K562 (cell line): ENCODE results near the gene CCND3. TPM values are rescaled to one million over a fixed set of nuclear protein-coding genes. Genes with fewer than 3 reads are reported as not detected.

Source experiments
- ATAC-seq: fragments of 200-7000 bp; cut with Tn5 transposase; 3 replicates; pipeline ENCODE4 v1.9.1; 2020; ENCODE audit warnings: moderate library complexity
- BruUV-seq: library from RNA; stranded (reverse); fragments of 400-500 nt; replicated peaks from 2 replicates; lab custom pipeline; 2021; lab: Mats Ljungman, UMichigan
- CTCF ChIA-PET: fragments of 300-600 bp; formaldehyde crosslinking; extraction: SDS; loops from one replicate; lab custom pipeline; 2021; ENCODE audit warnings: low intra/inter-chr PET ratio; lab: Yijun Ruan, JAX
- POLR2A ChIA-PET: fragments of 300-600, 350-650 bp; sonication (Branson Sonifier 250); formaldehyde crosslinking; extraction: SDS; loops from one replicate; lab custom pipeline; 2021; ENCODE audit warnings: antibody characterized with exemption, inconsistent platforms; lab: Yijun Ruan, JAX
- DNase-seq, 4 experiments: peaks; one replicate each; pipeline versions ENCODE4 v3.0.0 to v3.0.0-alpha.2; 2011 to 2018; ENCODE audit warnings: low spot score in 3 of 4, mixed read lengths in 3 of 4; ENCODE audit errors: extremely low read depth in 1 of 4
- FAIRE-seq: peaks from 2 replicates; lab custom pipeline; 2011; peaks lifted over from hg19 to GRCh38; lab: Jason Lieb, UNC
- H2AFZ ChIP-seq: 2 replicates; pipeline ENCODE4 v1.6.0; 2011; ENCODE audit warnings: low read depth, low read length, control low read depth, inconsistent platforms
- H3K27ac ChIP-seq: fragments of 200-600 bp; 3 replicates; pipeline ENCODE4 v1.8.0; 2011; ENCODE audit warnings: low read depth, mild to moderate bottlenecking, control low read depth, inconsistent platforms, low read length, moderate library complexity, mixed read lengths; ENCODE audit errors: extremely low read depth
- H3K27me3 ChIP-seq, 2 experiments: fragments of 300-600 bp in 1 of 2; 2 replicates in 1 of 2; 3 replicates in 1 of 2; pipeline versions ENCODE4 v1.6.0 to v1.8.0; 2011; ENCODE audit warnings: inconsistent platforms in 2 of 2, low read length in 2 of 2, mild to moderate bottlenecking in 1 of 2, mixed read lengths in 1 of 2, moderate library complexity in 1 of 2; ENCODE audit not compliant: control insufficient read depth in 2 of 2, insufficient read depth in 2 of 2
- H3K36me3 ChIP-seq: fragments of 300-600 bp; 3 replicates; pipeline ENCODE4 v1.8.0; 2011; ENCODE audit warnings: mild to moderate bottlenecking, low read length, inconsistent platforms; ENCODE audit not compliant: control insufficient read depth, insufficient read depth
- H3K4me1 ChIP-seq, 2 experiments: fragments of 200-600 bp in 1 of 2; replicated peaks in 1 of 2; 2 replicates in 1 of 2; 3 replicates in 1 of 2; pipeline versions ENCODE4 v1.5.1 to v1.8.0; 2011; ENCODE audit warnings: inconsistent platforms in 2 of 2, low read length in 2 of 2, mild to moderate bottlenecking in 1 of 2, mixed read lengths in 1 of 2, moderate library complexity in 1 of 2; ENCODE audit not compliant: control insufficient read depth in 2 of 2, insufficient read depth in 2 of 2
- H3K4me2 ChIP-seq: 2 replicates; pipeline ENCODE4 v1.6.1; 2011; ENCODE audit warnings: low read length, control low read depth, inconsistent platforms, mixed read lengths; ENCODE audit not compliant: insufficient read depth
- H3K4me3 ChIP-seq: fragments of 200-600 bp; sonication (generic), shearing (Covaris generic); 2 replicates; pipeline ENCODE4 v1.5.1; 2016; ENCODE audit warnings: control low read depth, inconsistent platforms
- H3K79me2 ChIP-seq: fragments of 200-600 bp; 3 replicates; pipeline ENCODE4 v1.8.0; 2011; ENCODE audit warnings: low read length, inconsistent platforms; ENCODE audit not compliant: control insufficient read depth, insufficient read depth
- H3K9ac ChIP-seq, 2 experiments: 2 replicates each; pipeline versions ENCODE4 v1.6.0 to v1.6.1; 2011; ENCODE audit warnings: low read depth in 2 of 2, low read length in 2 of 2, control low read depth in 1 of 2, inconsistent platforms in 1 of 2, mild to moderate bottlenecking in 1 of 2, mixed read lengths in 1 of 2; ENCODE audit not compliant: insufficient read depth in 1 of 2
- H3K9me1 ChIP-seq: one replicate; pipeline ENCODE4 v1.6.0; 2011; ENCODE audit warnings: inconsistent platforms, mild to moderate bottlenecking, low read length, moderate library complexity; ENCODE audit not compliant: control insufficient read depth, insufficient read depth
- H3K9me3 ChIP-seq: replicated peaks from 2 replicates; pipeline ENCODE4 v1.5.1; 2011; ENCODE audit warnings: low read depth, low read length, inconsistent platforms; ENCODE audit not compliant: control insufficient read depth, insufficient read depth
- H4K20me1 ChIP-seq: replicated peaks from 2 replicates; pipeline ENCODE4 v1.6.1; 2011; ENCODE audit warnings: low read length, inconsistent platforms, mixed read lengths; ENCODE audit not compliant: control insufficient read depth, insufficient read depth
- ARID1B ChIP-seq: fragments of 450-650 bp; IDR thresholded peaks from 2 replicates; pipeline ENCODE4 v1.6.1; 2016; ENCODE audit warnings: antibody characterized with exemption, mild to moderate bottlenecking, inconsistent platforms
- CBFA2T2 ChIP-seq: fragments of 450-650 bp; conservative IDR thresholded peaks from 2 replicates; pipeline ENCODE4 v1.6.1; 2017; ENCODE audit warnings: mild to moderate bottlenecking
- CBX2 ChIP-seq: fragments of 200-600 bp; sonication (generic); IDR thresholded peaks from one replicate; pipeline ENCODE4 v1.6.1; 2012; ENCODE audit warnings: mild to moderate bottlenecking, low read length, inconsistent platforms; ENCODE audit not compliant: insufficient read depth, poor library complexity, severe bottlenecking
- DPF2 ChIP-seq: fragments of 450-650 bp; IDR thresholded peaks from 2 replicates; pipeline ENCODE4 v1.6.1; 2016
- FUS ChIP-seq: fragments of 200-400 bp; formaldehyde crosslinking; optimal IDR thresholded peaks from 2 replicates; pipeline ENCODE3; 2017; ENCODE audit warnings: low read depth, low read length
- KLF6 ChIP-seq: fragments of 250-450 bp; sonication (Bioruptor Pico); IDR thresholded peaks from 2 replicates; pipeline ENCODE4 v1.4.0; 2020; ENCODE audit warnings: mild to moderate bottlenecking, moderate library complexity, borderline replicate concordance
- PHTF2 ChIP-seq: fragments of 250-450 bp; sonication (Bioruptor Pico); IDR thresholded peaks from 2 replicates; pipeline ENCODE4 v1.5.0; 2021; ENCODE audit warnings: mild to moderate bottlenecking
- RBM39 ChIP-seq: fragments of 200-400 bp; formaldehyde crosslinking; optimal IDR thresholded peaks from 2 replicates; pipeline ENCODE3; 2018; ENCODE audit warnings: low read depth, low read length
- SNIP1 ChIP-seq: fragments of 450-650 bp; IDR thresholded peaks from 2 replicates; pipeline ENCODE4 v1.7.1; 2017; ENCODE audit warnings: low read depth, mild to moderate bottlenecking
- SP2 ChIP-seq: IDR thresholded peaks from 2 replicates; pipeline ENCODE4 v1.6.1; 2011; ENCODE audit warnings: mild to moderate bottlenecking, low read depth, low read length, moderate library complexity; ENCODE audit not compliant: poor library complexity, severe bottlenecking; ENCODE audit errors: extremely low read depth
- SPI1 ChIP-seq: IDR thresholded peaks from 2 replicates; pipeline ENCODE4 v1.6.1; 2011; ENCODE audit warnings: low read depth, low read length, control low read depth, borderline replicate concordance
- TAL1 ChIP-seq: fragments of 450-650 bp; IDR thresholded peaks from 2 replicates; pipeline ENCODE4 v1.6.1; 2016; ENCODE audit warnings: mild to moderate bottlenecking
- ZKSCAN8 ChIP-seq: fragments of 200-800 bp; sonication (Bioruptor generic); IDR thresholded peaks from 2 replicates; pipeline ENCODE4 v1.6.1; 2016; ENCODE audit warnings: missing genetic modification characterization, missing compliant biosample characterization
- WGBS: fragments of 100-300 bp; shearing (Covaris generic); methylation state at CpG from one replicate; pipeline ENCODE4 v1.1.6; 2016; ENCODE audit warnings: low coverage, mixed read lengths; ENCODE audit not compliant: insufficient coverage; ENCODE audit errors: missing lambda C conversion rate; 5-methylcytosine and 5-hydroxymethylcytosine counted together
- in situ Hi-C: fragments of 300-500 bp; cut with MboI; formaldehyde crosslinking; loops from 4 replicates; pipeline ENCODE4 v1.15.0; 2018; ENCODE audit warnings: inconsistent platforms, mixed read lengths
- intact Hi-C: fragments of 100-400 bp; cut with micrococcal nuclease; formaldehyde crosslinking; loops from 2 replicates; pipeline ENCODE4 v1.14.2; 2022
- polyA plus RNA-seq, 8 experiments: library from polyadenylated mRNA; depleted of rRNA in 4 of 8; stranded (reverse) in 5 of 8; unstranded in 3 of 8; fragments of >200 nt; fragmentation: Nextera tagmentation in 2 of 8; fragmentation: Illumina TruSeq in 1 of 8; extraction: Ambion mirVana in 2 of 8; extraction: Trizol in 1 of 8; gene quantifications; 2 replicates each; pipeline versions ENCODE4 v1.2.1 to v1.2.3, GENCODE V29; 2011 to 2014; ENCODE audit warnings: inconsistent platforms in 1 of 8, missing spikeins in 1 of 8
- total RNA-seq, 7 experiments: library from RNA; depleted of rRNA in 6 of 7; stranded (reverse); fragments of >200 nt in 6 of 7; fragmentation: Illumina TruSeq in 2 of 7; extraction: Trizol in 2 of 7; gene quantifications; 2 replicates each; pipeline versions ENCODE4 v1.2.1 to v1.2.3, GENCODE V29; 2011 to 2021; ENCODE audit warnings: low replicate concordance in 1 of 7
- TF ChIP-seq, protein P1 (sequence below): sonication (generic); formaldehyde crosslinking; IDR thresholded peaks from 2 replicates; pipeline ENCODE4 v1.8.0; 2022; ENCODE audit warnings: mild to moderate bottlenecking, missing genetic modification reagents
- TF ChIP-seq, protein P2 (sequence below): IDR thresholded peaks from 3 replicates; pipeline ENCODE4 v1.6.1; 2011; ENCODE audit warnings: borderline replicate concordance, mild to moderate bottlenecking, moderate library complexity; ENCODE audit not compliant: insufficient read length; ENCODE audit errors: extremely low read depth
- TF ChIP-seq, protein P3 (sequence below): IDR thresholded peaks from 2 replicates; pipeline ENCODE4 v1.6.1; 2012; ENCODE audit warnings: low read depth, low read length, improper control_type of control experiment, borderline replicate concordance

CCND3 gene
- total and polyA plus RNA-seq, 9 of the 15 experiments (the other 6 are each of a cell fraction or from before 2014, with no cell fraction given): 21.5 to 204 (median 97.4) TPM

DNA sequence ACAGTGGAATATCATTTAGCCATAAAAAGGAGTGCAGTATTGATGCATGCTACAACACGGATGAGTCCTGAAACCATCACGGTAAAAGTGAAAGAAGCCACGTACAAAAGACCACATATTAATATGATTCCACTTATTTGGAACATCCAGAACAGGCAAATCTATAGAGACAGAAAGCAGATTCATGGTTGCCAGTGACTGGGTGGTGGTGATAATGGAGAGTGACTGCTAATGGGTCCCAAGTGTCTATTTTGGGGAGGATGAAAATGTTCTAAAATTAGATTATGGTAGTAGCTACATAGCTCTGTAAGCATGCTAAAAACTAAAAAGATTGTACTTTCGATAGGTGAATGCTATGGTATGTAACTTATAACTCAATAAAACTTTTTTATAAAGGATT, 18.4 kb upstream of the CCND3 start:
- DNase-seq (peak in 1 of 4 experiments; percentile 60), FAIRE-seq (no peak), ATAC-seq (no peak)
- intact Hi-C loops: no loop called here
- Histone ChIP-seq H2AFZ (0 out of 2 replicates have a peak overlapping the region, but pooled peaks have one; percentile 61), H3K4me2 (peak overlapping the region; percentile 51), H3K79me2 (no peaks in the 10 kb centered on the region; the same call in 2 of the 3 replicates), H3K9me3 (no peaks in the 10 kb centered on the region), H3K9ac (peak overlapping the region in 1 of 2 experiments; percentile 9; a peak in 1 of 4 replicates), H4K20me1 (no peaks in the 10 kb centered on the region), H3K4me3 (no peak overlapping the region), H3K9me1 (no peaks in the 10 kb centered on the region), H3K4me1 (peaks cover 54 to 69% of the 10 kb centered on the region in 2 experiments), H3K27ac (0 out of 3 replicates have a peak overlapping the region, but pooled peaks have one; percentile 5), H3K36me3 (no peaks in the 10 kb centered on the region), H3K27me3 (no peaks in the 10 kb centered on the region)
- BruUV-seq: no TSS peak
- WGBS: 29% methylated on average over 4 of the region's 4 CpGs
- ChIA-PET CTCF (no interaction called here), POLR2A (interaction anchor here (1.2 kb wide), 2 partner anchors 18 to 26 kb away, joined by 3 read pairs; no protein-coding TSS in a partner anchor)
- in situ Hi-C loops: no loop called here
- 0 out of 2 replicates have a peak, but pooled peaks have one; percentile 7 for TF ChIP-seq DPF2
- no peak for TF ChIP-seq RBM39
- TF ChIP-seq SP2: no peak
- TF ChIP-seq CBFA2T2: peak; percentile 62
- no peak for TF ChIP-seq FUS
- TF ChIP-seq CBX2: no peak
- TF ChIP-seq TAL1: peak; percentile 62; the same call in 1 of the 2 replicates
- TF ChIP-seq, protein P1, sequence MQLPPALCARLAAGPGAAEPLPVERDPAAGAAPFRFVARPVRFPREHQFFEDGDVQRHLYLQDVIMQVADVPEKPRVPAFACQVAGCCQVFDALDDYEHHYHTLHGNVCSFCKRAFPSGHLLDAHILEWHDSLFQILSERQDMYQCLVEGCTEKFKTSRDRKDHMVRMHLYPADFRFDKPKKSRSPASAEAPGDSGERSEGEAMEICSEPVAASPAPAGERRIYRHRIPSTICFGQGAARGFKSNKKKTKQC (CRISPR knock-in tag): no peak
- no peak for TF ChIP-seq SPI1
- TF ChIP-seq SNIP1: no peak
- no peak for TF ChIP-seq PHTF2
- TF ChIP-seq ARID1B: peak; percentile 75
- TF ChIP-seq, protein P2, sequence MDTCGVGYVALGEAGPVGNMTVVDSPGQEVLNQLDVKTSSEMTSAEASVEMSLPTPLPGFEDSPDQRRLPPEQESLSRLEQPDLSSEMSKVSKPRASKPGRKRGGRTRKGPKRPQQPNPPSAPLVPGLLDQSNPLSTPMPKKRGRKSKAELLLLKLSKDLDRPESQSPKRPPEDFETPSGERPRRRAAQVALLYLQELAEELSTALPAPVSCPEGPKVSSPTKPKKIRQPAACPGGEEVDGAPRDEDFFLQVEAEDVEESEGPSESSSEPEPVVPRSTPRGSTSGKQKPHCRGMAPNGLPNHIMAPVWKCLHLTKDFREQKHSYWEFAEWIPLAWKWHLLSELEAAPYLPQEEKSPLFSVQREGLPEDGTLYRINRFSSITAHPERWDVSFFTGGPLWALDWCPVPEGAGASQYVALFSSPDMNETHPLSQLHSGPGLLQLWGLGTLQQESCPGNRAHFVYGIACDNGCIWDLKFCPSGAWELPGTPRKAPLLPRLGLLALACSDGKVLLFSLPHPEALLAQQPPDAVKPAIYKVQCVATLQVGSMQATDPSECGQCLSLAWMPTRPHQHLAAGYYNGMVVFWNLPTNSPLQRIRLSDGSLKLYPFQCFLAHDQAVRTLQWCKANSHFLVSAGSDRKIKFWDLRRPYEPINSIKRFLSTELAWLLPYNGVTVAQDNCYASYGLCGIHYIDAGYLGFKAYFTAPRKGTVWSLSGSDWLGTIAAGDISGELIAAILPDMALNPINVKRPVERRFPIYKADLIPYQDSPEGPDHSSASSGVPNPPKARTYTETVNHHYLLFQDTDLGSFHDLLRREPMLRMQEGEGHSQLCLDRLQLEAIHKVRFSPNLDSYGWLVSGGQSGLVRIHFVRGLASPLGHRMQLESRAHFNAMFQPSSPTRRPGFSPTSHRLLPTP: no peak
- TF ChIP-seq KLF6 (CRISPR knock-in tag): no peak
- TF ChIP-seq, protein P3, sequence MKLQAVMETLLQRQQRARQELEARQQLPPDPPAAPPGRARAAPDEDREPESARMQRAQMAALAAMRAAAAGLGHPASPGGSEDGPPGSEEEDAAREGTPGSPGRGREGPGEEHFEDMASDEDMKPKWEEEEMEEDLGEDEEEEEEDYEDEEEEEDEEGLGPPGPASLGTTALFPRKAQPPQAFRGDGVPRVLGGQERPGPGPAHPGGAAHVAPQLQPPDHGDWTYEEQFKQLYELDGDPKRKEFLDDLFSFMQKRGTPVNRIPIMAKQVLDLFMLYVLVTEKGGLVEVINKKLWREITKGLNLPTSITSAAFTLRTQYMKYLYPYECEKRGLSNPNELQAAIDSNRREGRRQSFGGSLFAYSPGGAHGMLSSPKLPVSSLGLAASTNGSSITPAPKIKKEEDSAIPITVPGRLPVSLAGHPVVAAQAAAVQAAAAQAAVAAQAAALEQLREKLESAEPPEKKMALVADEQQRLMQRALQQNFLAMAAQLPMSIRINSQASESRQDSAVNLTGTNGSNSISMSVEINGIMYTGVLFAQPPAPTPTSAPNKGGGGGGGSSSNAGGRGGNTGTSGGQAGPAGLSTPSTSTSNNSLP: no peak
- 0 out of 2 replicates have a peak, but pooled peaks have one; percentile 56 for TF ChIP-seq ZKSCAN8 (CRISPR knock-in tag)
